Smooth muscle cell (in vitro differentiated cells): Measurements from ENCODE around the gene GID8. TPM values are rescaled to one million over a fixed set of nuclear protein-coding genes. Genes with fewer than 3 reads are reported as not detected.
"Not testable (repeated sequence)": the region's sequence is repeated elsewhere in the genome, so short reads cannot be mapped to it uniquely, and the experiment has no call there.

Experiments
- DNase-seq: peaks from one replicate; lab custom pipeline; 2025; ENCODE audit not compliant: unreplicated experiment; lab: John Stamatoyannopoulos, UW
- H2AFZ ChIP-seq: fragments of 200-600 bp; sonication (generic); 2 replicates; pipeline ENCODE4 v1.6.0; 2016; ENCODE audit warnings: antibody characterized with exemption, low read depth, mild to moderate bottlenecking
- H3F3A ChIP-seq: fragments of 200-600 bp; sonication (generic); 2 replicates; pipeline ENCODE4 v1.6.0; 2017; ENCODE audit warnings: antibody characterized with exemption, low read depth
- H3K27ac ChIP-seq: fragments of 200-600 bp; sonication (generic); 2 replicates; pipeline ENCODE4 v1.5.1; 2016; ENCODE audit warnings: low read depth, mild to moderate bottlenecking
- H3K27me3 ChIP-seq: fragments of 200-600 bp; sonication (generic); 2 replicates; pipeline ENCODE4 v1.6.1; 2016; ENCODE audit warnings: low read depth, mild to moderate bottlenecking
- H3K36me3 ChIP-seq: fragments of 200-600 bp; sonication (generic); 2 replicates; pipeline ENCODE4 v1.5.1; 2016; ENCODE audit warnings: low read depth
- H3K4me1 ChIP-seq: fragments of 200-600 bp; sonication (generic); 2 replicates; pipeline ENCODE4 v1.5.1; 2016; ENCODE audit warnings: low read depth
- H3K4me2 ChIP-seq: fragments of 200-600 bp; sonication (generic); 2 replicates; pipeline ENCODE4 v1.6.0; 2016; ENCODE audit warnings: mild to moderate bottlenecking
- H3K4me3 ChIP-seq: fragments of 200-600 bp; sonication (generic); 2 replicates; pipeline ENCODE4 v1.5.1; 2016; ENCODE audit warnings: mild to moderate bottlenecking
- H3K79me2 ChIP-seq: fragments of 200-600 bp; sonication (generic); 2 replicates; pipeline ENCODE4 v1.6.0; 2016; ENCODE audit warnings: low read depth, mild to moderate bottlenecking
- H3K9ac ChIP-seq: fragments of 200-600 bp; sonication (generic); 2 replicates; pipeline ENCODE4 v1.6.0; 2016; ENCODE audit warnings: low read depth
- H3K9me3 ChIP-seq: fragments of 200-600 bp; sonication (generic); replicated peaks from 2 replicates; pipeline ENCODE4 v1.5.1; 2016; ENCODE audit warnings: low read depth
- H4K20me1 ChIP-seq: fragments of 200-600 bp; sonication (generic); 2 replicates; pipeline ENCODE4 v1.6.0; 2016; ENCODE audit warnings: low read depth
- WGBS: methylation state at CpG from one replicate; pipeline ENCODE4 v1.1.7; 2016; ENCODE audit warnings: low lambda C conversion rate; 5-methylcytosine and 5-hydroxymethylcytosine counted together
- polyA plus RNA-seq: library from polyadenylated mRNA; unstranded; fragments of >200 nt; fragmentation: Nextera tagmentation; extraction: Ambion mirVana; gene quantifications from 2 replicates; pipeline ENCODE4 v1.2.1, GENCODE V29; 2016
- total RNA-seq: library from RNA; depleted of rRNA; stranded (reverse); fragments of >200 nt; gene quantifications from 2 replicates; pipeline ENCODE4 v1.2.3, GENCODE V29; 2014
- TF ChIP-seq, protein P1 (sequence below): fragments of 200-600 bp; sonication (generic); IDR thresholded peaks from 2 replicates; pipeline ENCODE4 v1.5.1; 2017; ENCODE audit warnings: borderline replicate concordance, mild to moderate bottlenecking, antibody characterized with exemption; ENCODE audit not compliant: insufficient read depth, poor library complexity, severe bottlenecking

GID8 gene
- total and polyA plus RNA-seq, 2 experiments from 2014 or later, result 13.9 to 23.5 TPM

DNA sequence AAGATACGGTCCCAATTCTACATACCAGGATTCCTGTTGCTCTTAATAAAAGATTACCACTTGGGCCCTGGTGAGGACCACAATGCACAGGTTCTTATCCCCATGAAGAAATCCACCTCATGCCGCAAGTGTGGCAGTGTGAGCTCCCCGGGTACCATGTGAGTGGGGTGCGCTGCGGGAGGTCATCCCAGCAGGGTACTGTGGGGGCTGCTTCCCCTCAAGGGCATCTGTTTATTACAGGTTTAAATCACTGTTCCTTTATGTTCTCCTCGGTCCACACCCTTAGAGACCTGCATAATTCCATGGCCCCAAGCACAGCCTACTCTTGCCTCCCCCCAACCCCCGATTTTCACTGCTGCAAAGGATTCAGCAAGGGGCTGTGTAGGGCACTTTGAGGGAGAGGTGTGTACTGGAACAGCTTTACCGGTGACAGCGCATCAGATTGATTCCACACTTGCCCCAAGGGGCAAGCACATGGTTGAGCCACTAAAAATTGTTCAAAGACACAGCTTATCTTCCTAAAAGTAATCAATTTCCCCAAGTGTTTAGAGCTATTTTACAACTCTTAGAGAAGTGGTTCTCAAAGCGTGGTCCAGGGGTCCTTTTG lies 17.8 kb upstream of the GID8 start:
- Histone ChIP-seq H3K27me3 (no peaks in the 10 kb centered on the region), H3K4me1 (peaks cover 53% of the 10 kb centered on the region), H3K9ac (no peak overlapping the region), H3K27ac (no peak overlapping the region), H3K36me3 (no peaks in the 10 kb centered on the region), H3F3A (peaks cover 10% of the 10 kb centered on the region), H2AFZ (no peak overlapping the region), H3K4me3 (no peak overlapping the region), H3K4me2 (no peak overlapping the region), H3K79me2 (peaks cover 100% of the 10 kb centered on the region), H4K20me1 (peaks cover 100% of the 10 kb centered on the region), H3K9me3 (no peaks in the 10 kb centered on the region)
- TF ChIP-seq, protein P1, sequence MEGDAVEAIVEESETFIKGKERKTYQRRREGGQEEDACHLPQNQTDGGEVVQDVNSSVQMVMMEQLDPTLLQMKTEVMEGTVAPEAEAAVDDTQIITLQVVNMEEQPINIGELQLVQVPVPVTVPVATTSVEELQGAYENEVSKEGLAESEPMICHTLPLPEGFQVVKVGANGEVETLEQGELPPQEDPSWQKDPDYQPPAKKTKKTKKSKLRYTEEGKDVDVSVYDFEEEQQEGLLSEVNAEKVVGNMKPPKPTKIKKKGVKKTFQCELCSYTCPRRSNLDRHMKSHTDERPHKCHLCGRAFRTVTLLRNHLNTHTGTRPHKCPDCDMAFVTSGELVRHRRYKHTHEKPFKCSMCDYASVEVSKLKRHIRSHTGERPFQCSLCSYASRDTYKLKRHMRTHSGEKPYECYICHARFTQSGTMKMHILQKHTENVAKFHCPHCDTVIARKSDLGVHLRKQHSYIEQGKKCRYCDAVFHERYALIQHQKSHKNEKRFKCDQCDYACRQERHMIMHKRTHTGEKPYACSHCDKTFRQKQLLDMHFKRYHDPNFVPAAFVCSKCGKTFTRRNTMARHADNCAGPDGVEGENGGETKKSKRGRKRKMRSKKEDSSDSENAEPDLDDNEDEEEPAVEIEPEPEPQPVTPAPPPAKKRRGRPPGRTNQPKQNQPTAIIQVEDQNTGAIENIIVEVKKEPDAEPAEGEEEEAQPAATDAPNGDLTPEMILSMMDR, result no peak
- 77% methylated on average over 10 of the region's 10 CpGs for WGBS
- no peak for DNase-seq

DNA sequence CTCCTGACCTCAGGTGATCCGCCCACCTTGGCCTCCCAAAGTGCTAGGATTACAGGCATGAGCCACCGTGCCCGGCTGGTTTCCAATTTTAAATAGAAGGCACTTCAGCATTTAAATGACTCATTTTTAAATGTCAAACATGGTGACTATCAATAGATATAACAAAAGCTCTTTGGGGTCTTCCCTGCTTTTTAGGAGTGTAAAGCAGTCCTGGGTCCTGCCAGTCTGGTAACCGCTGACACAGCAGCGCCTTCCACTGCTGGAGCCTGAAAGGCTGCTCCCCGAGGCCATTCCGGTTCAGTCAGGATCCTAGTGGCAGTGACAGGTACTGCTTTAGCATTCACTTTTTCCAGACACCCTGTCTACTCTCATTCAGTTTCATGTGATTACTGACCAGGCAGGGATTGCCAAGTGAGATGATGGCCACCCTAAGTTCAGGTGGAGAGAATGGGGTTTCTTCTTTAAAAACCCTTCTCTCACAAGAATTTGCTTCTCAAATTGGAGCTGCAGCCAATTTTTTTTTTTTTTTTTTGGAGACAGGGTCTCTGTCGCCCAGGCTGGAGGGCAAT lies 16.7 kb upstream of the GID8 start:
- Histone ChIP-seq H3K9ac (no peak overlapping the region), H3K4me2 (no peak overlapping the region), H3K36me3 (no peaks in the 10 kb centered on the region), H2AFZ (no peak overlapping the region), H3K79me2 (peaks cover 100% of the 10 kb centered on the region), H3K4me1 (peaks cover 44% of the 10 kb centered on the region), H3K4me3 (no peak overlapping the region), H3K9me3 (no peaks in the 10 kb centered on the region), H4K20me1 (peaks cover 95% of the 10 kb centered on the region), H3K27ac (peak overlapping the region; percentile 39), H3F3A (peaks cover 10% of the 10 kb centered on the region), H3K27me3 (no peaks in the 10 kb centered on the region)
- 40% methylated on average over 8 of the region's 8 CpGs for WGBS
- no peak for DNase-seq
- TF ChIP-seq, protein P1, result peak; percentile 48

DNA sequence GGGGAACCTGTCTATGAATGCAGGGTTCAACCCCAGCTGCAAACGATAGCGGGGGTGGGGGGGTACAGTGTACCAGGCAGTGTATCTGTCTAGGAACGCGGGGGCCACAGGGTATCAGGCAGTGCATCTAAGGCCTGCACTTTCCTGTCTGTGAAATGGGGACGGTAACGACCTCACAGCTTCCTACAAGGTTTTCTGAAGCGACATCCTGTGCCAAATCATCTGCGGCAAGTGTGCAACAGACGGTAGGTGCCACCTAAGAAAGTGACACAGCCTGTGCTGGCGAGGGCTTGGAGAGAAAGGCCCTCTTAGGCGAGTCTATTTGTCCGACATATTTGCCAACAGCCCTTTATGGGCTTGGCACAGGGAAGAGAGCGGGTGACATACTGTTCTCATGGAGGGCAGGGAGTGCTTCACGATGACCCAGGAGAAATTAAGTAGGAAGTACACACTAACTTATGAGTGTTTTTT lies 15.5 kb upstream of the GID8 start:
- H3K4me2 ChIP-seq, result no peak overlapping the region
- WGBS, result 91% methylated on average over 14 of the region's 14 CpGs
- peaks cover 88% of the 10 kb centered on the region for H4K20me1 ChIP-seq
- H3K9me3 ChIP-seq, result no peaks in the 10 kb centered on the region
- no peaks in the 10 kb centered on the region for H3K27me3 ChIP-seq
- H2AFZ ChIP-seq, result no peak overlapping the region
- TF ChIP-seq, protein P1, result no peak
- peaks cover 41% of the 10 kb centered on the region for H3K4me1 ChIP-seq
- no peak for DNase-seq
- peaks cover 10% of the 10 kb centered on the region for H3F3A ChIP-seq
- peak overlapping the region; percentile 83 for H3K27ac ChIP-seq
- H3K79me2 ChIP-seq, result peaks cover 98% of the 10 kb centered on the region
- no peaks in the 10 kb centered on the region for H3K36me3 ChIP-seq
- H3K4me3 ChIP-seq, result no peak overlapping the region
- no peak overlapping the region for H3K9ac ChIP-seq

DNA sequence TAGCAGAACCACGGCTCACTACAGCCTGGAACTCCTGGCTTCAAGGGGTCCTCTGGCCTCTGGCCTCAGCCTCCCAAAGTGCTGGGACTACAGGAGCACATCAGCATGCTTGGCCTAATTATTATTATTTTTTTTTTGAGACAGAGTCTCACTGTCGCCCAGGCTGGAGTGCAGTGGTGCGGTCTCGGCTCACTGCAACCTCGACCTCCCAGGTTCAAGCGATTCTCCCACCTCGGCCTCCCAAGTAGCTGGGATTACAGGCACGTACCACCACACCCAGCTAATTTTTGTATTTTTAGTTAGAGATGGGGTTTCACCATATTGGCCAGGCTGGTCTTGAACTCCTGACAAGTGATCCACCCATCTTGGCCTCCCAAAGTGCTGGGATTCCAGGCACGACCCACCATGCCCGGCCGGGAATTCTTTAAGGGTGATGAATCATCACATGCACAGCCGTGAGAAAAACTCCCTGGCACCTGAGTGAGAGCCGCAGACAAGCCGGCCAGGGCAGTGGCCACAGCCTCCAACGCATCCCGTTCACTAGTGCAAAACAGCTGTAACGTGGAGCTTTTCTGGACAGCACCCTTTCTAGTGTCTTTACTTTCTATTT lies 14.8 kb upstream of the GID8 start:
- not testable (repeated sequence) for H2AFZ ChIP-seq, H3K27me3 ChIP-seq, H3K9me3 ChIP-seq, H3K36me3 ChIP-seq, DNase-seq, H3F3A ChIP-seq
- H3K4me3 ChIP-seq, result peak overlapping the region; percentile 88
- H3K9ac ChIP-seq, result peak overlapping the region; percentile 87
- WGBS, result 49% methylated on average over 17 of the region's 17 CpGs
- H3K4me2 ChIP-seq, result peak overlapping the region; percentile 89
- peaks cover 98% of the 10 kb centered on the region for H3K79me2 ChIP-seq
- peaks cover 88% of the 10 kb centered on the region for H4K20me1 ChIP-seq
- peak overlapping the region; percentile 83 for H3K27ac ChIP-seq
- peaks cover 42% of the 10 kb centered on the region for H3K4me1 ChIP-seq
